DND-41 (cell line): Measurements from ENCODE around the gene IMPDH1.

Experiments used
- ATAC-seq: fragments of 200-7000 bp; cut with Tn5 transposase; 3 replicates; pipeline ENCODE4 v1.9.1; 2021; ENCODE audit warnings: low read depth; ENCODE audit not compliant: insufficient read depth
- DNase-seq: peaks from one replicate; pipeline ENCODE4 v3.0.0-alpha.2; 2020
- H2AFZ ChIP-seq: 2 replicates; pipeline ENCODE4 v1.6.0; 2012; ENCODE audit warnings: low read depth, low read length
- H3K27ac ChIP-seq: 2 replicates; pipeline ENCODE4 v1.5.1; 2012; ENCODE audit warnings: low read length, inconsistent platforms
- H3K27me3 ChIP-seq: fragments of 200-600 bp; sonication (generic); 2 replicates; pipeline ENCODE4 v1.6.0; 2012; ENCODE audit warnings: low read length, mild to moderate bottlenecking, inconsistent platforms; ENCODE audit not compliant: insufficient read depth, poor library complexity
- H3K36me3 ChIP-seq: 2 replicates; pipeline ENCODE4 v1.5.1; 2012; ENCODE audit warnings: low read length, inconsistent platforms; ENCODE audit not compliant: insufficient read depth
- H3K4me1 ChIP-seq: 2 replicates; pipeline ENCODE4 v1.5.1; 2012; ENCODE audit warnings: mild to moderate bottlenecking, low read length; ENCODE audit not compliant: insufficient read depth
- H3K4me2 ChIP-seq: 2 replicates; pipeline ENCODE4 v1.6.0; 2012; ENCODE audit warnings: mild to moderate bottlenecking, moderate library complexity, low read length, inconsistent platforms; ENCODE audit not compliant: insufficient read depth
- H3K4me3 ChIP-seq, 2 experiments: fragments of 200-600 bp in 1 of 2; shearing (Covaris generic) in 1 of 2; 2 replicates each; pipeline ENCODE4 v1.5.1; 2012 to 2016; ENCODE audit warnings: inconsistent platforms in 2 of 2, low read length in 2 of 2, mild to moderate bottlenecking in 2 of 2, low read depth in 1 of 2, moderate library complexity in 1 of 2
- H3K79me2 ChIP-seq: 2 replicates; pipeline ENCODE4 v1.6.0; 2012; ENCODE audit warnings: low read length, inconsistent platforms; ENCODE audit not compliant: insufficient read depth
- H3K9ac ChIP-seq: 2 replicates; pipeline ENCODE4 v1.6.0; 2012; ENCODE audit warnings: low read depth, mild to moderate bottlenecking, inconsistent platforms, low read length, moderate library complexity
- H3K9me3 ChIP-seq: 2 replicates; pipeline ENCODE4 v1.5.1; 2012; ENCODE audit warnings: low read length, moderate library complexity, mild to moderate bottlenecking, inconsistent platforms; ENCODE audit not compliant: insufficient read depth, severe bottlenecking
- H4K20me1 ChIP-seq: 2 replicates; pipeline ENCODE4 v1.6.0; 2012; ENCODE audit warnings: low read length; ENCODE audit not compliant: insufficient read depth
- CTCF ChIP-seq: IDR thresholded peaks from 2 replicates; pipeline ENCODE4 v1.5.1; 2012; ENCODE audit warnings: borderline replicate concordance, low read length, moderate library complexity, mild to moderate bottlenecking; ENCODE audit not compliant: poor library complexity, severe bottlenecking; ENCODE audit errors: extremely low read depth
- EZH2 ChIP-seq: IDR thresholded peaks from 3 replicates; pipeline ENCODE4 v1.6.1; 2012; ENCODE audit warnings: borderline replicate concordance, low read depth, mild to moderate bottlenecking, moderate library complexity, low read length, inconsistent platforms; ENCODE audit not compliant: severe bottlenecking

Gene IMPDH1

GRCh38 chr7:128373606-128374005 is 36.2 kb downstream of the IMPDH1 start:
- Histone ChIP-seq H2AFZ (no peak overlapping the region), H3K27me3 (peaks cover 3% of the 10 kb centered on the region), H4K20me1 (no peaks in the 10 kb centered on the region), H3K79me2 (no peaks in the 10 kb centered on the region), H3K4me3 (no peak overlapping the region), H3K27ac (no peak overlapping the region), H3K36me3 (no peaks in the 10 kb centered on the region), H3K9me3 (no peaks in the 10 kb centered on the region), H3K4me2 (no peak overlapping the region), H3K9ac (no peak overlapping the region), H3K4me1 (no peaks in the 10 kb centered on the region)
- no peak for ATAC-seq
- TF ChIP-seq EZH2 (no peak), CTCF (no peak)
- no peak for DNase-seq

DNA sequence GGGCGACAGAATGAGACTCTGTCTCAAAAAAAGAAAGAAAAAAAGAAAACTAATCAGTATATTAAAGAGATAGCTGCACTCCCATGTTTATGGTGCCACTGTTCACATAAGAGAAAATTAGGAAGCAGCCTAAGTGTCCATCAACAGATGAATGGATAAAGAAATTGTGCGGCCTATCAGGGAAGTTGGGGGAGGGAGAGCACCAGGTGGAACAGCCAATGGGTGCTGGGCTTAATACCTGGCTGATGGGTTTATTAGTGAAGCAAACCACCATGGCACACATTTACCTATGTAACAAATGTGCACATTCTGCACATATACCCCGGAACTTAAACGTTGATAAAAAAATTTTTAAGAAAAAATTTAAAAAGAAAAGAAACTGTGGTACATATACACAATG is 39.3 kb downstream of the IMPDH1 start:
- Histone ChIP-seq H4K20me1 (no peaks in the 10 kb centered on the region), H2AFZ (no peak overlapping the region), H3K79me2 (no peaks in the 10 kb centered on the region), H3K36me3 (no peaks in the 10 kb centered on the region), H3K9ac (no peak overlapping the region), H3K4me1 (no peaks in the 10 kb centered on the region), H3K4me2 (no peak overlapping the region), H3K27ac (no peak overlapping the region), H3K9me3 (no peaks in the 10 kb centered on the region), H3K27me3 (peaks cover 12% of the 10 kb centered on the region), H3K4me3 (no peak overlapping the region)
- DNase-seq (no peak), ATAC-seq (no peak)
- TF ChIP-seq EZH2 (no peak), CTCF (no peak)

GRCh38 chr7:128366986-128367385 is 42.8 kb downstream of the IMPDH1 start:
- Histone ChIP-seq H3K27ac (no peak overlapping the region), H3K9me3 (no peaks in the 10 kb centered on the region), H3K4me3 (no peak overlapping the region), H4K20me1 (0 out of 2 replicates have a peak, but pooled peaks cover 2% of the 10 kb centered on the region), H3K9ac (no peak overlapping the region), H2AFZ (no peak overlapping the region), H3K4me1 (peaks cover 4% of the 10 kb centered on the region), H3K27me3 (peaks cover 40% of the 10 kb centered on the region), H3K36me3 (no peaks in the 10 kb centered on the region), H3K4me2 (no peak overlapping the region), H3K79me2 (no peaks in the 10 kb centered on the region)
- DNase-seq (no peak), ATAC-seq (no peak)
- TF ChIP-seq EZH2 (no peak), CTCF (no peak)

GRCh38 chr7:128366300-128366699 is 43.5 kb downstream of the IMPDH1 start:
- H3K4me3 ChIP-seq: no peak overlapping the region
- 0 out of 2 replicates have a peak, but pooled peaks cover 2% of the 10 kb centered on the region for H4K20me1 ChIP-seq
- H3K4me2 ChIP-seq: no peak overlapping the region
- DNase-seq (no peak), ATAC-seq (no peak)
- H3K27ac ChIP-seq: no peak overlapping the region
- H3K9ac ChIP-seq: no peak overlapping the region
- H3K9me3 ChIP-seq: no peaks in the 10 kb centered on the region
- H3K36me3 ChIP-seq: no peaks in the 10 kb centered on the region
- H3K4me1 ChIP-seq: peaks cover 10% of the 10 kb centered on the region
- H3K27me3 ChIP-seq: peaks cover 47% of the 10 kb centered on the region
- no peak overlapping the region for H2AFZ ChIP-seq
- H3K79me2 ChIP-seq: no peaks in the 10 kb centered on the region
- TF ChIP-seq EZH2 (no peak), CTCF (no peak)
